Activated gamma-delta T cell (primary cell): Measurements from ENCODE around the gene CRYL1.
A peak's percentile ranks its signal among the peaks of the same experiment; 100 is the strongest.

ENCODE experiments used
- DNase-seq: peaks from one replicate; lab custom pipeline; 2025; lab: John Stamatoyannopoulos, UW

Gene CRYL1

GRCh38 chr13:20398459-20398858 lies 127.2 kb downstream of the CRYL1 start:
- DNase-seq = no peak

GRCh38 chr13:20397896-20398295 lies 127.8 kb downstream of the CRYL1 start:
- DNase-seq = no peak

- no peak for DNase-seq
These were observed 130.4 kb downstream of the CRYL1 start for GRCh38 chr13:20395061-20395916.

DNA sequence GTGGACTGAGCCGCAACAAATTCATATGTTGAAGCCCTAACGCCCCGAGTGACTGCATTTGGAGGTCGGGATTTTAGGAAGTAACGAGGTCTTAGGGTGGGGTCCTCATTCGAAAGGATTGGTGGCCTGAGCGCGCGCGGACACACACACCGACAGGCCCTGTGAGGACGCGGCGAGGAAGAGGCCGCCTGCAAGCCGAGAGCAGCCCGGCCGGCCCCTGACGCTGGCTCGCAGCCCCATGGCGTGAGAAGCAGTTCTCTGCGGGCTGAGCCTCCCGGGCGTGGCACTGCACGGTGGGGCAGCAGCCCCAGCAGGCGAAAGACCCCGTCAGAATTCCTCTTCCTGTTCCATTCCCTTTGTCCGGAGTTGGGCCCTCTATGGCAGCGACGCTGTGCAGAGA lies 131.2 kb downstream of the CRYL1 start:
- DNase-seq = no peak

DNA sequence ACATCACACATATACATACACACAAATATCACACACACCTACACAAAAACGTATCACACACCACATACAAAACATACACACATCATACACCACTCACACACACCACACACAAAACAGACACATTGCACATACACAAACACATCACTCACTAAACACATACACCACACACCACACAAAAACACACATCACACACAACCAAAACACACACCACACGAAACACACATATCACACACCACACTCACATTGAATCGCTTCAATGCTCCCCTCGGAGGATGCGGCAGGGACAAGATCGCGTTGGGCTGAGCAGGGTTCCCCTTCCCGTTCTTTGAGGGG lies 131.5 kb downstream of the CRYL1 start:
- no peak for DNase-seq

DNA sequence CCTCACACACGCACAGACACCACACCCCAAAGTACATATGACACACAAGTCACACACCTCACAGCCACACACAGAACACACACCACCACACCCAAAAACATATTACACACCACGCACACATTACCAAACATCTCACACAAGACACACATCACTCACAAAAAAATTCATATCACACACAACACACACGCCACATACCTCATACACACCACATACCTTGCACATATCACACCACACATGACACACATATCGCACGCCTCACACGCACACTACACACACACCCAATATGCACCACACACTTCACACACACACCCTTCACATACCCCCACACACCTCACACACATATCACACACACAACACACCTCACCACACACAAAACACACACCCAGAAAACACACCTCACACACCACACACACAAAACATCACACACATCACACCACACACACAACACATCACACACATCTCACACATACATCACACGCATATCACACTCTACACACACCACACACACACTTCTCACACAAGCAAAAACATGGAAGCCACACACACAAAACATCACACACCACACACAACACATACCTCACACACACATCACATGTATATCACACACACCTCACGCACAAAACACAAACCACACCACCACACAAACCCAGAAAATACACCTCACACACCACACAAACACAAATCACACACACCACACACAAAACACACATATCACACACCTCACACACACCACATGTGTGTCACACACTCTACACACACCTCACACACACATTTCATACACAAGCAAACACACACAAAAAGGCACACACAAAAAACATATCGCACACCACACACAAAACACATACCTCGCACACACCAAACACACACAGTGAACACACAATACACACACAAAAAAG lies 132.1 kb downstream of the CRYL1 start:
- DNase-seq = no peak

DNA sequence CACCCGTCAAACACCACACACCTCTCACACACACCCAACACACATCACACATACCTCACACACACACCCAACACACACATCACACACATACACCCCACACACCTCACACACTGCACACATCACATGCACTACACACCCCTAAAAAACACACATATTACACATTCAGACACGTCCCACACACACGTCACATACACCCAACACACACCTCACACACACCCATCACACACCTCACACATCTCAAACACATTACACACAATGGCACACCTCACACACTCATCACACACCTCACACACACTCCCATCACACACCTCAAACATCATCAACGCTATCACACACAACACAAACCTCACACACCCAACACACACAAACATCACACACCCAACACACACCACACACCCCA lies 133.1 kb downstream of the CRYL1 start:
- DNase-seq = no peak

DNA sequence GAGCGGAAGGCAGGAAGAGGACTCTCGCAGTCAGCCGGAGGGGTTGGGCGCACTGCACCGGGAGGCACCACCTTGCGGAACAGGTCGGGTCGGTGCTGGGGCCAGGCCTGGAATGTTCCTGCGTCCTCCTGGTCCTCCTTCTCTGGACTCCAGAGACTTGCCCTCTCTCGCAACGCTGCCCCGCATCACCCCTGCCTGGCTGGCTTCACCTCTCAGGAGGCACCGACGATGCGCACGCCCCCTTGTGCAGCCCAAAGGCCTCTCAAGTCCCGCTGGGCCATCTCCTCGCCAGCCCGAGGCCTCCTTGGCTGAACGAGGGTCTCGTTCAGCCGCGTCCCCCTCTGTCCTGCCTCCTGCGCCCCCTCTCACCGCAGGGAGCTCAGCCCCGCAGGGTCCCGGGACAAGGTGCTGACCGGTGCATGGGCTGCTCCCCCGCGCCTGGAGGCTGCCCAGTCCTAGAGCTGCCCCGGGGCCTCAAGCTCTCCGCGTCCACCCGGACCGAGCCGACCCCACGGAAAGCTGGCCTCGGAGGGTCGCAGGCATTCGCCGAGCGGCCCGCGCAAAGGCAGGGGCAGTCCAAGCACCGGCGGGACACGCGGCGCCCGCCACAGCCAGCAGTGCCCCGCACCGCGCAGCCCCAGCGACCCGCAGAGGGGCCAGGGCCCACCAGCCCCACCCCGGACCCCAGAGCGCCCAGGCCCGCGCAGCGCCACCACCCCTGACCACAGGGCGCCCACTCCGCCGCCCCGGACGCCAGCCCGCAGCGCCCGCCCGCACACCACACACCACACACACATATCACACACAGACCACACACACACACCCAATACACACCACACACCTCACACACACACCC lies 133.8 kb downstream of the CRYL1 start:
- DNase-seq = peak; percentile 14

- no peak for DNase-seq
These were observed 135.0 kb downstream of the CRYL1 start for GRCh38 chr13:20390526-20391175.

DNA sequence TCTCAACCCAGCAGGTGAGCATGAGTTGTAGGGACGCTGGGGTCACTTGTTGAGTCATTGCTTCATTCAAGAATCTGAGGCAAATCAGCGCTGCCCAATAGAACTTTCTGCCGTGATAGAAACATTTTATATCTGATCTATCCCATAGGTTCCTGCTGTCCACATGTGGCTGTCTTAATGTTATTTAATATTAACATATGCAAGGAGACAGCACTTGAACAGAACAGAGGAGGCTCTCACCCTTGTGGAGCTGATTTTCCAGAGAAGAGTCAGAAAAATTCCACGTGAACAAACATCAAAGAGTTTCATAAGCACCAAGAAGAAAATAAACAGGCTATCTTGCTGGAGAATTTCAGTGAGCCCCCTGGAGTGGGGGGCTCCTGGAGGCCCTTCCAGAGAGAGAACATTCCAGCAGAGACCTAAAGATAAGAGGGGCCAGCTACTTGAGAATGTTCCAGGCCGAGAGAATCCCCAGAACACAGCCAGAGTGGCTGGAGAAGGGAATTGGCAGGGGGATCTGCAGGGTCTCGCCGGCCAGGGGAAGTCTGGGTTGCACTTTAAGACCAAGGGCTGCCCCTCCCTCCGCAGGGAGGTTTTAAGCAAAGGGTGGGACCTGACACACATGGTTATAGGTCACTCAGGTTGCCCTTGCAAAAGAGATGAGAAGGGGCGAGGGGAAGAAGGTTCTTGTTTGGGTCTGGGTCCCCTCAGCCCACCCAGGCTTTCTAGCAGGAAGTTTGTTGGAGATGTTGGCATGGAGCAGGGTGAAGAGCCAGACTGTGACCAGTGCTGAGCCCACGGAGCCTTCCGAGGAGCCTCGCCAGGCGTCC lies 135.7 kb downstream of the CRYL1 start:
- no peak for DNase-seq

DNA sequence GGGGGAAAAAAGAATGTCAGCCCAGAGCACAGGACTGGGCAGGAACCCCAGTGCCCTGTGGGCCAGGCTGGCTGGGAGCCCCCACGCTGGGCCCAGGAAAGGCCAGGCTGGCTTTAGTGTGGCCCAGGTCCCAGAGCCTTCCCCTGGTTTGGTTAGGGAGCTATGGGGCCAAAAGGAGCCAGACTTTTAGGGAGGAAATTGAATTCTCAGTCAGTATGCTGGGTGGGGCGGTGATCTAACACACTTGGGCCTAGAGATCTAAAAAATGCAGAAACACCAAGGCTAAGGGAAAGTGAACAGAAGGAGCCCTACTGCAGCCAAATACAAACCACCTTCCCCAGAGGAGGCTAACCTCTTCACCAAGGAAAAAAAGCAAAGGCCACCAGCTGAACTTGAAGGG lies 137.5 kb downstream of the CRYL1 start:
- no peak for DNase-seq

DNA sequence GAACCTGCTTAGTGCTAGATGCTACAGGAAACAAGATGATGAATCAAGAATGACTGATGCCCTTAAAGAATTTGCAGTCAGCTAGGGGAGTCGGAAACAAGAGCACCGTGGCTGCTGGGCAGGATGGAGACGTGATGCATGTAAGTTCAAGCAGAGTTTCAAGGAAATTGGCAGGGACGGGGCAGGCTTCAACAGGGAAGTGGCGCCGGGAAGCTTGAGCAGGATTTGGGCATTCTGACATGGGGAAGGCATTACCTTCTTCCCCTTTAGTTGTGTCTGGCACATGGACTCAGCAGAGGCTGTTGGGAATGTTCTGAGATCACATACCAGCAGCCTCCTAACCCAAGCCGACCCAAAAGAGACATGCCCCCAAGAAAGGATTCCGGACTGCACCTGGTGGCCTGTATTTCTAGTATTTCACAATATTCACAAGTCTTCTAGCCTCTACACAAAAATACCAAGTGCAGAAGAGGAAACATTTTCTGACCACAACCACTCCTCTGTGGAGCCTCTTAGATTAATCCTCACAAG lies 138.2 kb downstream of the CRYL1 start:
- DNase-seq = no peak

DNA sequence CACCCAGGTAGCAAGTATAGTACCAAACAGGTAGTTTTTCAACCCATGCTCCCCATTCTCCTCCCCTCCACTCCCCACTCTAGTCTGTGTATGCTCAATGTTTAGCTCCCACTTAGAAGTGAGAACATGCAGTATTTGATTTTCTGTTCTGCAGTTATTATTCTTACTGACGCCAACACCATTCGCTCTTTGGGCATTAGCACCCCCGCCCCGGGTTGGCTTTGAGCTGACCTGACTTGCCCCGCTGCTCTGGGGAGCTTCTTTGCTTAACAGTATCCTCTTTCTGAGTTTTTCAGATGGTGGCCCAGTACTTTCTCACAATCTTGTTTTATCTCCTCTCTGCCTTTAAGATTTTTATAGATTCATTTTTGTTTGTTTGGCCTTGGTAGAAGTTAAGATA lies 138.7 kb downstream of the CRYL1 start:
- no peak for DNase-seq

DNA sequence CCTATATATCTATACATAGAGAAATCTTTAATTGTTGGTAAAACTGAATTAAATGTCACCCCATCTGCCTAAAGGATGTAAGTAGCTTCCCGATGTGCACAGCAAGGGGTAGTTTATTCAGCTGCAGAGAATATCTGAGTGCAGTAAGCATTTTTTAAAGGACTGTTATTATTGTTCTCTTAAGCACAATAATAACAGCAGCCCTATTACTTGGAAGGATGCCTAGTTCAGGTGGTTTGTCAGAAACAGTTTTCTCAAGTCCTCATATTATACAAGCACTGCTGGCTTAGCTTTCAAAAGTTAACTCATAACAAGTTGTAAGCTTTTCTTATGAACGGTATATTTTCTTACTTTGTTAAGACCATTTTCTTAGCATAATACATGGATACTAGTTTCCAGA lies 142.6 kb downstream of the CRYL1 start:
- DNase-seq = no peak

- DNase-seq = no peak
These were observed 144.3 kb downstream of the CRYL1 start for GRCh38 chr13:20381401-20381800.

GRCh38 chr13:20378721-20379120 lies 146.9 kb downstream of the CRYL1 start:
- DNase-seq = no peak

- DNase-seq = no peak
These were observed 147.9 kb downstream of the CRYL1 start for GRCh38 chr13:20377720-20378119.

GRCh38 chr13:20375871-20376270 lies 149.8 kb downstream of the CRYL1 start:
- DNase-seq = no peak

DNA sequence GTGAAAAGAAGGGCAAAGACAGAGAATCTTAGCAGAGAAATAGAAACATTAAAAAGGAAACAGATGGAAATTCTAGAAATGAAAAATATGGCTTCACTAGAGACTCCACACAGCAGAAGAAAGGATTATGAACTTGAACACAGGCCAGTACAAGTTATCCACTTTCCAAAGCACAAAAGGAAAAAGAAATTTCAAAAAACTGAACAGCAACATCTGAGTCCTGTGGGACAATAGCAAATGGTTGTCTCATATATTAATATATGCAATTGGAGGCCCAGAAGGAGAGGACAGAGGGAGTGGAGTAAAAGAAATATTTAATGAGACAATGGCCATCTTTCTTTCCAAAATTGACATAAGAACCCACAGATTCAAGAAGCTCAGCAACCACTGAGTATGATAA lies 151.8 kb downstream of the CRYL1 start:
- no peak for DNase-seq

- no peak for DNase-seq
These were observed 153.8 kb downstream of the CRYL1 start for GRCh38 chr13:20371825-20372224.
